Activated T-cell treated with anti-CD3 and anti-CD28 coated beads, Interleukin-2, amount 50 U/mL, for 1 hour (primary cell): ENCODE measurements around the gene BRAP.
"Not testable (repeated sequence)": the region's sequence is repeated elsewhere in the genome, so short reads cannot be mapped to it uniquely, and the experiment has no call there.

Experiments
- DNase-seq: peaks from one replicate; pipeline ENCODE4 v3.0.0-alpha.2; 2020

The BRAP gene

DNA sequence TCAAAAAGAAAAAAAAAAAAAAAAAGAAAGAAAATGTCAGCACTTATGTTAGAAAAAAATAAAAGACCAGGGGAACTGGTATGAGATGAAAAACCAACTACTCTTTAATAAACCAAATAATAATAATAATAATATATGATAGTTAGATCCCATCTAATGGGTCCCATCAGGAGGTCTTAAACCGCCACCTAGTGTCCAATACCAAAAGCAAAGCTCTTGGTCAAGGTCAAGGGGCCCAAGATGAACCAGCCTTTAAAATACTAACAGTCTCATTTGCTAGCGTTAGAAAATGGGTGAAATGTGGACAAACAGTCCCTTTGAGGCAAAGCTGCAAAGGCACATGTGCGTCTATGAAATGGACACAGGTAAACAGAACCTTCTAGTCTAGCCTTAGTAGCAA is 12.3 kb downstream of the BRAP start:
- no peak for DNase-seq

DNA sequence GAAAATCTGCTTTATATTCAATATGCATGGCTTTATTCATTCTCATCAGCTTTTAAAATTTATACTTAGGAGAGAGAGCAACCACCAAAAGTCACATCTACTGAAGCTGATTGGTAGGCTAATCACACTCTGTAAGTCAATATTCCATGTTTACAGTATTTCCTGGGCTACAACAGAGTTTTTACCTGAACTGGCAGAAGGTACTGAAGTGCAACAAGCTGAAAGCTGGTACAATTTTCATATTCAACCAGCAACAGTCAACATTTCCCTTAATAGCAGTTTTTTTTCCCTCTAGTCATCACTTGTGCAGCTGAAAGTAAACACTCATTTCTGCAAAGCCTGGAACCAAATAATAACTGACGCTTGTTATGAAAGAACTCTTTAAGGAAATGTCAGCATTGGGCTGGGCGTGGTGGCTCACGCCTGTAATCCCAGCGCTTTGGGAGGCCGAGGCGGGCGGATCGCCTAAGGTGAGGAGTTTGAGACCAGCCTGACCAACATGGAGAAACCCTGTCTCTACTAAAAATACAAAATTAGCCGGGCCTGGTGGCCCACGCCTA is 12.9 kb downstream of the BRAP start:
- DNase-seq: no peak

DNA sequence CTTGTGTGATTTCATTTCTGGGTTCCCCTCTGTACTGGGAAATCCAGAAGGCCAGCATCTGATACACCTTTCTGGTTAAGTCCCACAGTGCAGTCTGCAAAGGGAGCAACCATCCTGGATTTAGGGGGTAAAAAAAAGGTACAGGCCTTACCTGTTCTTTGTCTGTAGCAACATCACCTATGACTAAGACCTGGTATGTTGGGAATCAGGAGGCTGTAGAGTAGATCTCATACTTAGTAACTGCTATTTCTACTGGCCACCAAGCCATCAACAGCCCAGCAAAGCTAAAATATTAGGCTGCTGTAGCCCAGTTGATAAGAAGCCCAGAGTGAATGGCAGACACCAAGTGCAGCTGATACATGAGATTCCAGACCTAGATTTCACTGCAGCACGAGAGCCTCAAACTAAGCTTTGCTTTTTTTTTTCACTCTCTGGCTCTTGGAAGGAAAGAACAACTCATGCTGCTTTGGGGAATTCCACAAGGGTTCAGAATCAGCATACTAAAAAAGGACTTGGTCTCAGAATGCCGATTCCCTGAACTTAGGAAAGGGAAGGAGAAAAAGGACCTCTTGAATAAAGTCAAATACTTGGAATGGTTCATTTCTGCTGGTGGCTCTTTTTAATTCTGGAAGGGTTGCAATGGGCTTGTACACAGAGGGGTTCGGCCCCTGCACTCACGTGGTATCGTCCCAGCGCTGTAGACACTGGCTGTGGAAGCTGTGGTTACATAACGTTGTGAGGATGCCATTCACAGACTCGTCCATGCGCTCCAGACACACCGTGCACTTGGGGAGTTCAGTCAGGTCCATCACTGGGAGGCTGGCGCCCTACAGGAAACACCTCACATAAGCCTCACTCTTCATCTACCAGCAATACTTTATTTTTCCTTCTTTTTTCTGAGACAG is 20.5 kb downstream of the BRAP start:
- no peak for DNase-seq

DNA sequence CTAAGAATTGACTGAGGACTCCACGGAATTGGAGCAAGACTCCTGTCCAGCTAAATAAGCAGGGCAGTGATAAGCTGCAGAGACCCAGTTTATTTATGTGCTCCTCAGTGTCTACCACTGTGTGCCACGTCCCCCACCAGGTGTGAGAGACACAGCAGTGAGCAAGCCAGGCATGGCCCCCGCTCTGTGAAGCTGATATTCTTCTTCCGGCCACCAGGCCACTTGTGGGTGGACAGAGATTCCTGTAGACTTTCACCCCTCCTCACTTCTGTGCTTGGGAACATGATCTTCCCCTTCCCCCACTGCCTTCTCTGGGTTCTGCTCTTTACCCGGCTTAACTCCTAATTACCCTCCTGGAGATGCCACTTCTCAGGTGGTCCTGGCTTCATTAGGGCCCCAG is 21.3 kb downstream of the BRAP start:
- DNase-seq: no peak

DNA sequence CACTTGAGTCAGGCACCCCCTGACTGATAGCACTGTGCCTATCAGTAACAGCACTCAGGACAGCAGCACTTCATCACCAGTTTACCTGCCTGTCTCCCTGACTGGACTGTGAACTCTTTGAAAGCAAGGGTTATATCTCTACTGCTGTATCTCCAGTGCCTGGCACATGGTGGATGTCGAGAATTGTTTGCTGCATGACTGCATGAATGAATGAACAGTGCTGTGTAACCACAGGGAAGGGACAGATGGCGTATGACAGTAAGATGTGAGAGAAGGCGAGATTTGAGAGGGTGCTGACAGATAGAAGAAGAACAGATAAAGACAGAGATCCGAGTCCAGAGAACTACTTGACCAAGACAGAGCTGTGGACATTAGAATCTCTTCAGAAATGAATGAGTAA is 29.7 kb downstream of the BRAP start:
- no peak for DNase-seq

DNA sequence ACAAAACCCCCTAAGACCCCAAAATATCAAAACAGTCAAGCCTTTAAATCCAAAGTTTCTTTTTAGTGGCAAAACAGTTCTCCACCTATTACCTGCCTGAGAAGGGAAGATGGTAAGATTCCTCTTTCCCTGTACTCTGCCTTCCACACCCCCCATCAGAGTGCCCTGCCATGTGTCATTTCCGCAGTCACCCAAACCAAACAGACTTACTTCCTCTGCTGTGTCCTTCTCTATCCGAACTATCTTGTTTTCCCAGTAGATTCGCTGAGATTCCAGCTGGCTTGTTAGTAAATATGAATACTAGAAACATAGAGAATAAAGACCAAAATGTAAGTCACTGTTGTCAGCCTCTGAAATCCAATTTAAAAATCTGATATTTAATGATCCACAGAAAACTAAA is 30.4 kb downstream of the BRAP start:
- DNase-seq: no peak

DNA sequence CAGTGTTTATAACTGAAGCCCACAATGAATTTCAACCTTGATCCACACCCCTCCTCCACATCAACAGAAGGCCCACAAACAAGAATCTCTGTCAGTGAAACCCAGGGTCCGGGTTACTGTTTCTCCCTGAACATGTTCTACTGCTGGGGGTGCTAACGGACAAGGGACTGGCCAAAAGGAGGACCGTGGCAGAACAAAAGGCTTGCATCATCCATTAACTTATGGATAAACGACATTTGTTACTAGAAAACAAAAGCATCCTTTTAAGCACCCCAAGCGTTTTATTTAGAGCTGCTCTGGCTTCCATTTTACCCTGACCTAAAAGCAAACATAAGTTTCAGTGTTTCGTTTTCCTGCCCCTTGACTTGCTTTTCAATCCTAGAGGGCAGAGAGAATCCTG is 32.2 kb downstream of the BRAP start:
- DNase-seq: no peak

DNA sequence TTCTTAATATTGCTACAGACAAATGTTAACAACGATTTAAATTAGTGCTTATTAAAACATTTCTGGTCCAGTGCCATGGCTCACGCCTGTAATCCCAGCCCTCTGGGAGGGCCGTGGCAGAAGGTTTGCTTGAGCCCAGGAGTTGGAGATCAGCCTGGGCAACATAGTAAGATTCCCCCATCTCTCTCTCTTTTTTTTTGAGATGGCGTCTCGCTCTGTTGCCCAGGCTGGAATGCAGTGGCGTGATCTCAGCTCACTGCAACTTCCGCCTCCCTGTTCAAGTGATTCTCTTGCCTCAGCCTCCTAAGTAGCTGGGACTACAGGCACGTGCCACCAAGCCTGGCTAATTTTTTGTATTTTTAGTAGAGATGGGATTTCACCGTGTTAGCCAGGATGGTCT is 33.2 kb downstream of the BRAP start:
- not testable (repeated sequence) for DNase-seq

DNA sequence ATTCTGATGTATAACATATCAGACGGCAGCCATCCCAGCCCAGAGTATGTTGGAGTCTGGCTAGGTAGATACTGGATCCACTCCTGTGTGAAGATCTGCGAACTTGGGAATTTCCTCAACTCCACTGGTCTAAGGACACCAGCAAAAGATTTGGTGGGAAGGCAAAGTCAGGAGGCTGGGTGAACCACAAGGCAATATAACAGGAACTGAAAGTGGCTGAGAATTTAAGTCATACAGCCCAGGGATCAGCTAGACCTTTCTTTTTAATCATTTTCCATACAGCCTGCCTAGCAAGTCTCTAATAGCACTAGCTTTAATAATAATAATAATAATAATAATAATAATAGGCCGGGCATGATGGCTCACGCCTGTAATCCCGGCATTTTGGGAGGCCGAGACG is 34.8 kb downstream of the BRAP start:
- no peak for DNase-seq

DNA sequence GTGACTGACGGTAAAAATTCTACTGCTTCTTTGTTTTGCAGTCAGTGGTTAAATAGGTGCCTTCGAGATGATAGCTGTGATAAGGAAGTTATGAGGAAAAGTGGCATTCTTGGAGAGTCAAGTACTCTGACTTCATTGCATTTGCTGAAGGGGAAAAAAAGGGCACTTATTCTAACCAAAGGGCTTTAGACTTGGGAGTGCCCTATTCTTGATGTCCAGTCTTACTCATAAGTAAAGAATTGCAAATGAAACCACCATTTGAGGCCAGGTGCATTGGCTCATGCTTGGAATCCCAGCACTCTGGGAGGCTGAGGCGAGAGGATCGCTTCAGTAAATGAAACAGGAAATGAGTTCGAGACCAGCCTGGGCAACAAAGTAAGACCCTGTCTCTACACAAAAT is 40.3 kb downstream of the BRAP start:
- no peak for DNase-seq

DNA sequence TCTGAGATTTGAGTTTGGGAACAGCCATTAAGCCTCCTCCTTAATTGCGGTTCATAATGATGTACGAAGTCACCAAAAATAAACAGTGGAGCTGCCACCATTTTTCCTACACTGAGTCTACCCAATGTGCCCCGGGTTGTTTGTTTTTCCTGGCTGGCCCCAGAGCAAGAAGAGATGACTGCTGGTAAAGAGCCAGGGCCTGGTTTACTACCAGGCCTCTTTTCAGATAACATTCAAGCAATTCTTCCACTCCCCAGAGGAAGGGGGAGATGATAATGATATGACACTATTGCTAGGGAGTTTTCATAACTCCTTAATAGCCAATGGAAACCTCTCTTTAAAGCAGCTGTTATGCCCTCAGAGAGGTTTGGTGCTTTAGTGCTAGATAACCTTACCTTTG is 42.3 kb downstream of the BRAP start:
- no peak for DNase-seq

DNA sequence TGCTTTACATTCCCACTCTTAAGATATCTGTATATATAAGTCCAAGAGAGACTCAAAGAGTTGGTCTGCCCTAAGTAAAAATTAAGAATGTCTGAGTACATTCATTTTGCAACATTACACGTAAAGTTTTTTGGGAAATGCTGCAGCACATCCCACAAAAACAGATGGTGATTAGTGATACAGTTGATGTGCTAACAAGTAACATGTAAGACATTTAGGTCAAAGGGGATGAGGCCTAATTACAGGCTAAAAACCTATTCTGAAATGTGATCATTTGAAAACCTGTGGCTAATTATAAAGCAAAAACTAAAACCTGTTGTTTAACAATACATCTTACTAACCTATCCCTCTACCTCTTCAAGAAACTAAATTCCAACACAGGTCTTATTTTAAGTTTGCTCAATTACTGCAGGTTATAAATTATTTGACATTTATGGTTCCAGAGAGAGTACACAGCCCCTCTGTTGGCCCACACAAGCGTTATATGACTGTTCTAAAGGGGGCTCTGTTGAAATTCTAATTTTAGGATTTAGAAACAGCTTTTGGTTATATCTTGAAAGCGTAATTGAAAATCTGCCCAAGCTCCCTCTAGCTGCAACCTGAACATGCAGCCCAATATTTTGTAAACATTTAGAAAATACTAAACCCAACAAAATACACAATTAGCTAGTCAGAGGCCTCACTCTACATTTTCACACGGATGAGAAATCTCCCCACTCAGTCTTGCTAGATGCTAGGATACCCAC is 42.9 kb downstream of the BRAP start:
- DNase-seq: no peak

DNA sequence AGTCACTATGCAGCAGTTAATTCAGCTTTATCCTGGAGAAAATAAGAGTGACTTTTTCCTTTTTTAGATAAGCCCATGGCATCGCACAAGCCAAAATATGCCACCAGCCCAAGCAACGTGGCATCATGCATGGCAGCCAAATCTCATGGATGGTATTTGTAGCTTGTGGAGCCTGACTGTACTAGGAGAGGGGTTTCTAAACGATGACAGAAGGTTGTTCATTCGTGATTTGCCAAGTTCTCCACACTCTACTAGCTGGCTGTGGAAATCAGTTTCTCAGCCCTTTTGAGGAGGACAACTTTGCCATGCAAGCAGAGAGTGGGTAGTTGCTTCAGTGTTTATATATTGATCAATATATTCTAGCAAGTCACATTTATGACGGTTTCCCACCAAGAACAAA is 45.2 kb downstream of the BRAP start:
- DNase-seq: no peak

DNA sequence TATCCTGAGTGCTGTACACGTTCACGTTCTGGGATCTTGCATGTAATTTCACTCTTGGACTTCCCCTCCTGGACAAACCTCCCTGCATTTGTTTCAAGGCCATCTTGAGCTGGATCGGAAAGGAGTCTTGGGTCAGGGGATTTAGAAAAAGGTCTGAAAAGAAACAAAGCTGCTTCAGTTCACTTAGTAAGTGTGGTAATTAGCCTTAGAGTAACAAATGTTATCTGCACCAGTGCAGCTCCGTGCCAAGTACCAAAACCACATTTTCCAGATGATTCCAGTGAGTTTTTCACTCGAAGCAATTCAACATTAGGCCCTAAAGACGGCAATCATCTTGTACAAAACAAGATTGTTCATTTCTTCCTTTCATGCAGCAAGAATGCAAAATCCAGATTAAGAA is 47.2 kb downstream of the BRAP start:
- DNase-seq: no peak

DNA sequence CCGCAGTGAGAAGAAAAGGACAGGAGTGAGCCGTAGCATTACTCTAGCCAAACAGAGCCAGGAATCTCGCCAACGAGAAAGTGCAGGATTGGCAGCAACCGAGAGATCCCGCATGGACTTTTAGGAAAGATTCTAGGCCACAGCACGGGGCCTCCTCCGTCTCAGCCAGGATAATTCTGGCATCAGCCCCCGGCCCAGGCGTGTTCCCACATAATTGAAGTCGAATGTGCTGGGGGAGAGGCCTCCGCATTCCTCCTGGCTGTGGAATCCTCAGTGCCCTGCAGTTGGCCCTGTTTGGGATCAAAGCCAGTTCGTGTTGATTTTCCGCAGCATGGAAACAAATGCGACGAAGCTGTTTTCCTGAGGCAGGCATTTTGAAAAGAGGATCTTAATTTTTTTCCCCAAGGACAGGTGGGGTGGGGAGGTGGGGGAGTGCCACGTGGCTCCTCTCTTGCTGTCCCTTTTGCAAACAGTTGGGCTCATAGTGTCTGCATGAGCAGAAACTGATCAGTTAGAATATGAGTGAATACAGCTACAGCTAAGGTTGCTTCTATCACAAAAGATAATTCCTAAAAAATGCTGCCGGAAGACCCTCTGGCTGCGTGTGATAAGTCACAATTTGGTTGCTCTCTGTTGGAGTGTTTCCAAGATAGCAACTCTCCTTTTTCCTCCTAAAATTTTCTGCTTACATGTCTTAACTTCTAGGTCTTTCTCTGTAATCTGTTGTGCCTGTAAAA is 49.4 kb downstream of the BRAP start:
- no peak for DNase-seq

DNA sequence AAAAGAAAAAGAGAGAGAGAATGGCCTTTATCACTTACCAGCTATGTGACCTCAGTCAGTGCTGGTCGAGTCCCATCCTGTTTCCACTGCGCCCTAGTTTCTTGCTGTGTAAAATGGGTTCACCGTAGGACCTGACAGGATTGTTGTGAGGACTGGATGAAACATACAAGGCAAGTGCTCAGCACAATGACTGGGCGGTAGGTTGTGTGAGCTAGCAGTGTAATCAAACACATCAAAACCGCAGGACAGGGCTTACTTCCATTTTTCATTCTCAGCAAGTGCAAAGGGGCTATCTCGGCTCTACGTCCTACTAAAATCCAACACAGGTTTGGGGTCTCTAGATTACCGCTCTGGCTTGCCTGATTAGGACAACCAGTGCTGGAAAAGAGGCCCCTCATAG is 50.2 kb downstream of the BRAP start:
- DNase-seq: no peak

DNA sequence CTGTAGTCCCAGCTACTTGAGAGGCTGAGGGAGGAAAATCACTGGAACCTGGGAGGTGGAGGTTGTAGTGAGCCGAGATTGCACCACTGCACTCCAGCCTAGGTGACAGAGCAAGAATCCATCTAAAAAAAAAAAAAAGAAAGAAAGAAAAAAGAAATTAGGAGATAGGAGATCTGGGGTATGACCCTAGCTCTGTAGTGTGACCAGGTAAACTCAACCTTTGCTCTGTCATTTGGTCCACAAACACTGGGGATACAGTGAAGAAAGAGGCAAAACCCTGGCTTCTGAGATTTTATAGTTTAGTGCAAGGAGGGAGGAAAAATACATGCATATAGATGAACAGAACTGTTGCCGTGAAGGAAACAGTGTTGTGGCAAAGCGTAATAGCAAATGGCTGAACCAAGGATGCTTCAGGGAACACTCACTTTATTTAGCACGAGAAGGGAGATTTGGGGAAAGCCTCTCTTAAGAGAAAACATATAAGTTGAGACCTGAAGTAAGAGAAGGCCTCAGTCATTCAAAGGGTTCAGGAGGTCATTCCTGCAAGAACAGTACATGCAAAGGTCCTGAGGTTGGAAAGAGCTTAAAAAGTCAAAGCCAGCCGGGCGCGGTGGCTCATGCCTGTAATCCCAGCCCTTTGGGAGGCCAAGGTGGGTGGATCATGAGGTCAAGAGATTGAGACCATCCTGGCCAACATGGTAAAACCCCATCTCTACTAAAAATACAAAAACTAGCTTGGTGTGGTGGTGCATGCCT is 57.1 kb downstream of the BRAP start:
- no peak for DNase-seq

DNA sequence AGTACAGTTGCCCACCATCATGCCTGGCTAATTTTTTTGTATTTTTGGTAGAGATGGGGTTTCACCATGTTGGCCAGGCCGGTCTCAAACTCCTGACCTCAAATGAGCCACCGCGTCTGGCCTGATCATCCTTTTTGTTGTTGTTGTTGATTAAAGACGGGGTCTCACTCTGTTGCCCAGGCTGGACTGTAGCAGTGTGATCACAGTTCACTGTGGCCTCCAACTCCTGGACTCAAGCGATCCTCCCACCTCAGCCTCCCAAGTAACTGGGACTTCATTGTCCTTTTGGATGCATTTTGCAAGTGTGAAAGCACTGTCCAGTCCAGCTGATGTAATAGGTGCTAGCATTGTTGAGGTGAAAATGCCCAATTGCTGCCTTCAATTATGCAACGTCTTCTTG is 59.5 kb downstream of the BRAP start:
- DNase-seq: no peak

DNA sequence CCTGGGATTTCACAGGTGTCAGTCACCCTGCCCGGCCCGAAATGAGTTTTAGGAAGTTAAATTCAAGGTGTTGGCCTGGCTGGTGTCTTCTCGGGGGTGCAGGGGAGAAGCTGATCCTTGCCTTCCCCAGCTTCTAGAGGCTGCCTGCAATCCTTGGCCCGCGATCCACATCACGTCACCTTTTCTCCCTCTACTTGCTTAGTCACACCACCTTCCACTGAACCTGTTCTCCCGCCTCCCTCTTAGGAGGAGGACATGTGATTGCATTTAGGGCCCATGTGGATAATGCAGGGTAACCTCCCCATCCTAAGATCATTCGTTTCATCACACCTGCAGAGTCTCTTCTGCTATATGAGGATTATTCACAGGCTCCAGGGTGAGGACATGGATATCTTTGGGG is 61.2 kb downstream of the BRAP start:
- no peak for DNase-seq

DNA sequence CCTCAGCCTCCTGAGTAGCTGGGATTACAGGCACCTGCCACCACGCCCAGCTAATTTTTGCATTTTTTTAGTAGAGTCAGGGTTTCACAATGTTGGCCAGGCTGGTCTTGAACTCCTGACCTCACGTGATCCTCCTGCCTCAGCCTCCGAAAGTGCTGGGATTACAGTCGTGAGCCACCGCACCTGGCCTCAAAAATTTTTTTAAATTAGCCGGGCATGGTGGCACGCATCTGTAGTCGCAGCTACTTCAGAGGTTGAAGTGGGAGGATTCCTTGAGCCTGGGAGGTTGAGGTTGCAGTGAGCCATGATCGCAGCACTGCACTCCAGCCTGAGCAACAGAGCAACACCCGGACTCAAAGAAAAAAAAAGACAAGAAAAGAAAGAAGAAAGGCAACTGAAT is 67.9 kb downstream of the BRAP start:
- DNase-seq: not testable (repeated sequence)

DNA sequence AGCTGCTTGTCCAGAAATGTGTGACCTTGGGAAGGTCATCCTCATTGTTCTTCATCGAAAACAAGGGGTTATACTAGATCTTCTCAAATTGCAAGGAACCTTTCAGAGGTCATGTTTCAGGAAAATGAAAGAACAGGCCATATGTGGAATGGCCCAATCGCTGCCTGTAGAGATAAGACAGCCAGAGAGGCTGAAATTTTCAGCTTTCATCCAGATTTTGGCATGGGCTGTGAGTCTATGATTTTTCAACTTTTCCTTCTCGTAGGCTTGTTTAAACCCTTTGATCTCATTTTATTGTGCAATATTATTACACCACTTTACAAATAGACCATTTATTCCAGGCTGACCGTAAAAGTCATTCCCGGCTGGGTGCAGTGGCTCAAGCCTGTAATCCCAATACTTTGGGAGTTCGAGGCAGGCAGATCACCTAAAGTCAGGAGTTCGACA is 69.6 kb downstream of the BRAP start:
- no peak for DNase-seq

DNA sequence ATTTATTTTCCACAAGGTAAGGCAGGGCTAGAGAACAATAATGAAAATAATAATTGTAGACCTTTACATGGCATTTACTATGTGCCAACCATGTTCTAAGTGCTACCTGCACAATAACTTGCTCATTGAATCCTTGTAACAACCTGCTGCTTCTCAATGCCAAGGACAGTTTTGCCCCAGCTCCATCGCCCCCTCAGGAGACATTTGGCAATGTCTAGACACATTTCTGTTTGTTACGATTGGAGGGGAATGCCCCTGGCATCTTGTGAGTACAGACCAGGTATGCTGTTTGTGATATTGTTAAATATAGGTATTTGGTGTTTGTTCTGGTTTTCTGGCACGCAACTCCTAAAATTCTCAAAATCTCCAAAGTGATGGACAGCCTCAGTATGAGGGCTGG is 78.5 kb downstream of the BRAP start:
- DNase-seq: no peak
